Measurements from ENCODE around the gene CMIP. TPM values are rescaled to one million over a fixed set of nuclear protein-coding genes. Genes with fewer than 3 reads are reported as not detected.

CMIP gene
- total and polyA plus RNA-seq, 10 of the 15 experiments (the other 5 are each of a cell fraction or from before 2014, with no cell fraction given), result 1.2 to 43.2 (median 4.4) TPM

- ChIA-PET SMC1A (ENCODE audit: uncharacterized antibody, unreplicated experiment) (interaction anchor here (0.8 to 1.0 kb wide), 3 partner anchors 12 to 19 kb away, joined by 3 read pairs; no protein-coding TSS in a partner anchor), CTCF (interaction anchor here (0.9 to 1.5 kb wide), 3 partner anchors 16 to 232 kb away, joined by 3 to 4 read pairs (median 3); no protein-coding TSS in a partner anchor), RAD21 (ENCODE audit: unreplicated experiment) (no interaction called here), POLR2A (no interaction called here)
- Histone ChIP-seq H3K9me3 (replicated peaks; ENCODE audit: control insufficient read depth, insufficient read depth, low read length) (no peaks in the 10 kb centered on the region), H3K4me1 (ENCODE audit: control insufficient read depth, insufficient read depth, low read length) (peaks cover 21% of the 10 kb centered on the region), H4K20me1 (ENCODE audit: control insufficient read depth, insufficient read depth) (no peaks in the 10 kb centered on the region), H3K27ac (ENCODE audit: control insufficient read depth, insufficient read depth) (no peak overlapping the region), H3K27me3 (replicated peaks in 1 of 2; ENCODE audit: control insufficient read depth in 2 of 2, insufficient read depth in 2 of 2, low read length in 1 of 2) (no peaks in the 10 kb centered on the region), H3K4me2 (ENCODE audit: control insufficient read depth, insufficient read depth) (no peak overlapping the region), H3K36me3 (ENCODE audit: control insufficient read depth in 2 of 2, insufficient read depth in 2 of 2, low read length in 1 of 2) (peaks cover 0 to 2% of the 10 kb centered on the region in 2 experiments; a peak in 2 of 4 replicates), H2AFZ (ENCODE audit: control insufficient read depth, low read depth, low read length) (no peak overlapping the region), H3K4me3 (no peak overlapping the region), H3K9ac (ENCODE audit: control insufficient read depth, insufficient read depth, low read length) (no peak overlapping the region), H3K79me2 (ENCODE audit: control insufficient read depth, insufficient read depth, low read length) (peaks cover 36% of the 10 kb centered on the region)
- 87% methylated on average over 18 of the region's 18 CpGs for WGBS (ENCODE audit: insufficient coverage, insufficient replicate concordance, low lambda C conversion rate, missing lambda C conversion rate)
- in situ Hi-C loops (cut with MboI) (no loop called here), intact Hi-C loops (cut with micrococcal nuclease; ENCODE audit: unreplicated experiment) (no loop called here)
- DNase-seq (ENCODE audit: low read depth, low spot score), result no peak
- no peak for ATAC-seq
- no TSS peak for BruUV-seq (replicated peaks)
- FAIRE-seq, result no peak
- no peak for TF ChIP-seq SIX5 (IDR thresholded peaks at IDR 0.05; ENCODE audit: low read depth, low read length, severe bottlenecking)
- no peak for TF ChIP-seq EP300 (IDR thresholded peaks at IDR 0.05; ENCODE audit: borderline replicate concordance in 1 of 2, control insufficient read depth in 1 of 2, low read depth in 2 of 2, low read length in 2 of 2)
- TF ChIP-seq ZNF592 (IDR thresholded peaks at IDR 0.05), result no peak
- TF ChIP-seq POLR2AphosphoS2 (IDR thresholded peaks at IDR 0.05; ENCODE audit: low read depth, low read length), result no peak
- TF ChIP-seq EZH2 (IDR thresholded peaks at IDR 0.05; ENCODE audit: borderline replicate concordance, control insufficient read depth, low read depth, low read length), result no peak
- no peak for TF ChIP-seq ETV6 (conservative IDR thresholded peaks at IDR 0.05 in 1 of 2, IDR thresholded peaks at IDR 0.05 in 1 of 2; ENCODE audit: borderline replicate concordance in 1 of 2, low read depth in 1 of 2)
- TF ChIP-seq ATF3 (IDR thresholded peaks at IDR 0.05; ENCODE audit: borderline replicate concordance, extremely low read depth, low read depth, low read length), result no peak
- no peak for TF ChIP-seq EED (IDR thresholded peaks at IDR 0.05; ENCODE audit: low read depth)
- TF ChIP-seq ZNF687 (IDR thresholded peaks at IDR 0.05), result no peak
- no peak for TF ChIP-seq CHD4 (IDR thresholded peaks at IDR 0.05)
- TF ChIP-seq SKIL (IDR thresholded peaks at IDR 0.05; ENCODE audit: low read depth, poor library complexity, severe bottlenecking), result no peak
Observed at GRCh38 chr16:81465375-81465943, 20.9 kb downstream of the CMIP start.

Measured in GM12878 (cell line).